ENCODE measurements around the gene S100A4.
"Not testable (repeated sequence)": the region's sequence is repeated elsewhere in the genome, so short reads cannot be mapped to it uniquely, and the experiment has no call there.

Gene S100A4

DNA sequence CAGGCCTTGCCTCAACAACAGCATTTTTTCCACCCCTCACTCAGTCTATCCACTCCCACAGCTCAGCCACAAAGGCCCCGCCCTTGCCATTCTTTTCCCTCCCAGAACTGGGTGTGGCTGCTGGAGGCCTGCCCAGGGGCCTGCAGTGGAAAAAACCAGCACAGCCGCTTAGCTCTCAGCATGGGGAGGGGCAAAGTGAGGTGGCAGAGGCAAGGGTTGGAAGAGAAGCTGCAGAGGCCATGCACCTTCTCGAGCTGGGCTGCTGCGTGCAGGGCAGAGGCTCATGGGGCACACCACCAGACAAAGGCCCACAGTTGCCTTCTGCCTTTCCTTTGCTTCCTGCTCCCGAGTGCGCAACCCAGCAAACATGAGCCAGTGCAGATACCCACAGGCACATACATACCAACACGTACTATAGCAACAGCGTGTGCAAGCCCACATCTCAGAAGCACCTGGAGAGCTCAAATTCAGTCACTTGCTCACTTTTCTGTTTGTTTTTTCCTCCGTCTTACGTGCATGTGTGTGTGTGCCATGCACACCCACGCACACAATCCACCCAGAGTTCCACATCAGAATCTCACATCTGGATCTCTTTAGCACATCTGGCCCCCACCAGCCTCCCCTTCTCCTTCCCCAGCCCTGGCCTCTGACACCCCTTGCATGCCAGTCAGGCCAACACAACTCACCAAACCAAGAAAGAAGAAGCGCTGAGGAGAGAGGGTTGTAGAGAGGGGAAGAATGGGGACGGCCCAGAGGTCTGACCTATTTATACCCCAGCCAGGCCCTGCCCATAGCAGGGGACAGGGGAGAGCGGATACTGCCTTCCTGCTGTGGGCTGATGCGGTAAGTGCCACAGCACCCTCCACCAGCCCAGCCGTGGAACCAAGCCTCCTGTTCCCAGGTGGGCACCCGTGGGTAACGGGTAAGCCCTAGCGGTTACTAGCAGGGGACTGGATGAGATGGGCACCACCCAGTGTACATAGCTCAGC, at the start of gene S100A4:
S100A4 (minus strand) TSS at position 740 of the 989 bp plus-strand sequence. CDS start 1,012 bp downstream, outside the sequence.
- peak; percentile 93 to 94 for DNase-seq

DNA sequence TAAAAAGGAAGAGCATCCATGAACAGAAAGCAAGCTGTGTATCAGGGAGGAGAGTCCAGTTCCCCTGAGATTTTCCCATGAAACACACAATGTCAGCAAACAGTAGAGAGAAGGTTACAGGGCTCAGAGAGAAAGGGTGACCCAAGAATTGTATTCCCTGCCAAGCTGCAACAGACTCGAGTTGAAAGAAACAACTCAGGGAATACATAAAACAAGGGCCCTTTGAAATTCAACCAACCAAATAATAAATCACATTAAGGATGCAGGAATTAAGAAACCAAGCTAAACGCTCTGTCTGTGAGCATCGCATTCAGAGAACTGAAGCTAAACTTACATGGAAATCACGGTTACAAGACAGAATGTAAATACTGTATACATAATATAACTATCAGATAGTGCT, 47.1 kb upstream of the S100A4 start:
- no peak for DNase-seq

DNA sequence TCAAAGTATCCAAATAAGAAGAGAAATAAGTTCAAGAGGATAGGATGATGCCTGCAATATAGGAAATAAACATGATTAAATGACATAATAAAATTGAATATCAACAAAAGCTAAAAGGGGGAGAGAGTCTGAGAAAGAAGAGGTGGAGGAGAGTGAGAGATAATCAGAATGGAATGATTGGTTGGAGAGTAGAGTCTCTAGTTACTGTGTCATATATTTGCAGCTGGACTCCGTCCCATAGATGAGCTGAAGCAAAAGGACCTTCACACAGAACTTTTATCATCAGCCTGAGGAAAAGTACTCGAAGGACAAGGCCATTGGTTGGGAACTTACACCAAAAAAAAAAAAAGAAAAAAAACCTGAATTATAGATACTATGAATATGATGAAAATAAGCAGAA, 42.9 kb upstream of the S100A4 start:
- DNase-seq: no peak

DNA sequence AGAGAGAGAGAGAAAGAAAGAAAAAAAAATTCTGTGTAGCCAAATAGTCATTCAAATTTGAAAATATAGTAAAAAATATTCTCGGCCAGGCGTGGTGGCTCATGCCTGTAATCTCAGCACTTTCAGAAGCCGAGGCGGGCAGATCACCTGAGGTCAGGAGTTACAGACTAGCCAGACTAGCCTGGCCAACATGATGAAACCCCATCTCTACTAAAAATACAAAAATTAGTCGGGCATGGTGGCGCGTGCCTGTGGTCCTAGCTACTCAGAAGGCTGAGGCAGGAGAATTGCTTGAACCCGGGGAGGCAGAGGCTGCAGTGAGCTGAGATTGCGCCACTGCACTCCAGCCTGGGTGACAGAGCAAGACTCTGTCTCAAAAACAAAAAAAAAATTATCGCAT, 42.4 kb upstream of the S100A4 start:
- DNase-seq: not testable (repeated sequence)

DNA sequence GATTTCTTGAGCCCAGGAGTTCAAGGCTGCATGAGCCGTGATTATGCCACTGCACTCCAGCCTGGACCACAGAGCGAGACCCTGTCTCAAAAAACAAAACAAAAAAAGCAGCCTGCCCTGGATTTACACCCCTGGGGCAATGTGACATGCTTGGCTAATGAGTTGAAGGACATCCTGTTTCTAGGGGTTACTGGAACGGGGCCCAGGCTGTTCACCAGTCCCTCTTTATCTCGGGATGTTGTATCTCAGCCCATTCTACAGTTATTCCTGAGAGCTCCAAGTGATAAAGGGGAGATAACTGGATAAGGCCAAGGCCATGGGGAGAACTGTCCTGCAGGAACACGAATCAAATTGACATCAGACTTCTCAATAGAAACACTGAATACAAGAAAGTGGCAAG, 41.7 kb upstream of the S100A4 start:
- DNase-seq: no peak

DNA sequence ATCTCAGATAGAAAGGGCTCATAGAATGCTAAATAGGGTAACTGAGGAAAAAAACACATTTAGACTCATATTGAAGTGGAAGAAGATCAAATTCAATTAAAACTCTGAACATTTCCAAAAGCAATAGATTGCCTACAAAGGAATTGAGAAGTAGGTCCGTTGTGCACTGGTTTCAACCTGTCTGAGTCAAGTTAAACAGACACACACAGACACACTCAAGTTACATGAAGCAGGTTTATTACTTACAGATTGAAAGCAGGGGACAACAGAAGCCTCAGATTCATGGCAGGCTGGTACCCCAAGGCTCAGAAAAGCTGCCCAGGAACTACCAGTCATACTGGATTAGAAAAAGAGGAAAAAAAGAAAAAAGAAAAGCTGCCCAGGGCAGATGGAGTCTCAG, 40.7 kb upstream of the S100A4 start:
- DNase-seq: no peak

DNA sequence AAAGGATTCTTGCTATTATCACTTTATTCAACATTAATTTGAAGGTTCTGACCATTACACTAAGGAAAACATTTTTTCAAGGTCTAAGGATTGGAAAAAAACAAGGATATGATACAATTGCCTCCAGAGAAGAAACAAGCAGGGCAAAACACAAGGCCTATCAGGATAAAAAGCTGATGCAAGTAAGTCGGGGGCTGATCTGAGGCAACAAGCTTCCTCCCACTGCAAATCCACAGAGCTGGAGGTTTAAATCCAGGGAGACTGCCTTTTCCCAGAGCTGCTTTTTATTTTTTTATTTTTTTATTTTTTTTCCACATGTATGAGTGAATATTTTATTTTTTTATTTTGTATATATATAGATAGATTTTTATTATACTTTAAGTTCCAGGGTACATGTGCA, 39.4 kb upstream of the S100A4 start:
- DNase-seq: no peak

DNA sequence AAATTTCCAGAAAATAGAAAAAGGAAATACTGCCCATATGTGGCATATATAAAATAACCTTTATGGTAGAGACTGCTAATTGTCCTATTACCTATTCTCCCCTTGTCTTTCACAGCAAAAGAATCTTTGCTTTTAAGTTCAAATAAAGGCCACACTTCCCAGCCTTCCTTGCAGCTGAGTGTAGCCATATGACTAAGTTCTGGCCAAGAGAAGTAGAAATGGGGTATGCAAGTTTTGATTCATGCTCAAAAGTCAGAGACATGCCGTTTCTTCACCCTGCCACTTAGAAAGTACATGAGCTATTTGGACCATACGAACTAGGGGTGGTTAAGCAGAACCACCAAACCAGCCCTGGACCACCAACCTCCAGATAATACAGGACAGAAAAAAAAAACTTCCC, 38.4 kb upstream of the S100A4 start:
- DNase-seq: no peak

DNA sequence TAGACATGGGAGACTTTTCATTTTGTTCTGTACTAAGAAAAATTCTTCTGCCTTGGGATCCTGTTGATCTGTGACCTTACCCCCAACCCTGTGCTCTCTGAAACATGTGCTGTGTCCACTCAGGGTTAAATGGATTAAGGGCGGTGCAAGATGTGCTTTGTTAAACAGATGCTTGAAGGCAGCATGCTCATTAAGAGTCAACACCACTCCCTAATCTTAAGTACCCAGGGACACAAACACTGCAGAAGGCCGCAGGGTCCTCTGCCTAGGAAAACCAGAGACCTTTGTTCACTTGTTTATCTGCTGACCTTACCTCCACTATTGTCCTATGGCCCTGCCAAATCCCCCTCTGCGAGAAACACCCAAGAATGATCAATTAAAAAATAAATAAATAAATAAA, 37.9 kb upstream of the S100A4 start:
- DNase-seq: not testable (repeated sequence)

DNA sequence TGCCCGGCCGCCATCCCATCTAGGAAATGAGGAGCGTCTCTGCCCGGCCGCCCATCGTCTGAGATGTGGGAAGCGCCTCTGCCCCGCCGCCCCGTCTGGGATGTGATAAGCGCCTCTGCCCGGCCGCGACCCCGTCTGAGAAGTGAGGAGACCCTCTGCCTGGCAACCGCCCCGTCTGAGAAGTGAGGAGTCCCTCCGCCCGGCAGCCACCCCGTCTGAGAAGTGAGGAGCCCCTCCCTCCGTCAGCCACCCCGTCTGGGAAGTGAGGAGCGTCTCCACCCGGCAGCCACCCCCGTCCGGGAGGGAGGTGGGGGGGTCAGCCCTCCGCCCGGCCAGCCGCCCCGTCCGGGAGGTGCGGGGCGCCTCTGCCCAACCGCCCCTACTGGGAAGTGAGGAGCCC, 37.2 kb upstream of the S100A4 start:
- DNase-seq: not testable (repeated sequence)

DNA sequence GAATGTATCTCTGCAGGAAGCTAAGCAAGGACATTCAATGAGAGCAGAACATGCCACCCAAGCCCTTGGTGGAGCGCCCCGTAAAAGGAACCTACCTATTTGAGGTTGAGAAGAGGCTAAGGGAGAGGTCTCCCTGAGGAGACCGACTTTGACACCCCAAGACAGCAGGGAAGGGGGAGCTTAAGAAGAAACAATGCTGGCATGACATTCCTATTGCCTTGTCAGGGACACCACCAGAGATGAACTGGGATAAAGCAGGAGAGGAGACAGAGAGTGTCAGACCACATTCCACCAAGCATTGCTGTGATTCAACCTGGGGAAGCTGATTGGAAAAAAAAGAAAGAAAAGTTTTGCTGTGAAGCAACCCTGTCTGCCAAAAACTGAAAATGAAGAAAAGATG, 33.3 kb upstream of the S100A4 start:
- DNase-seq: no peak

DNA sequence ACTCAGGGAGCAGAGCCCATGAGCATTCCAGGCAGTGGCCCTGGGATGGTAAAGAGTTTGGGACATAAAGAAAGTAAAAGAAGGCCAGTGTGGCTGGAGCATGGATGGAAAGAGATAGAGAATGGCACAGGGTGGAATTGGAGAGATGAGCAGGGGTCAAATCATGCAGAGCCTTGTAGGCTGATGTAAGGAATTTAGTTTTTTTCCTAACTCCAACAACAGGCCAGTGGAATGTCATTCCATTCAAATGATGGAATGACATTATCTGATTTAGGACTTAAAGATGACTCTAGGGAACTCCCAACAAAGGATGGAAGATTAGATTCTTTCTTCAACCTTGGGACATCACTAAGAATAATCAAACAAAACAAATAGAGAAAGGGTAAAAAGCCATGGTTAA, 32.9 kb upstream of the S100A4 start:
- DNase-seq: no peak

DNA sequence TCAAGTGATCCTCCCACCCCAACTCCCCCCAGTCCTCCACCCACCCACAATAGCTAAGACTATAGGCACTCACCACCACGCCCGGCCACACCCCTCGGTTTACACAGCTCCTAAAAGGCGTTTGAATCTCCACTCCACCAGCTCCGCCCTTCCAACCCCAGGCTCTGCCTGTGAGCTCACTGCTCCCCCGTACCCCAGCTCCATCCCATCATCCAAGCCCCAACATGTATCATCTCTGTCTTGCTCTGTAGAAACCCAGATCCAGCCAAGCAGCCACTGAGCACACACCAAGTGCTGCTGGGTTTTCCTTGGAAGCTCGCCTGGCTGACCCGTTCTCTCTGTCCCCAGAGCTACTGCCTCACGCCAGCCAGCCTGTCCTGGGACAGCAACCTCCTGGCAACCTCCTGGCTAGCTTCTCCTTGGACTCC, 32.0 kb upstream of the S100A4 start:
- no peak for DNase-seq

DNA sequence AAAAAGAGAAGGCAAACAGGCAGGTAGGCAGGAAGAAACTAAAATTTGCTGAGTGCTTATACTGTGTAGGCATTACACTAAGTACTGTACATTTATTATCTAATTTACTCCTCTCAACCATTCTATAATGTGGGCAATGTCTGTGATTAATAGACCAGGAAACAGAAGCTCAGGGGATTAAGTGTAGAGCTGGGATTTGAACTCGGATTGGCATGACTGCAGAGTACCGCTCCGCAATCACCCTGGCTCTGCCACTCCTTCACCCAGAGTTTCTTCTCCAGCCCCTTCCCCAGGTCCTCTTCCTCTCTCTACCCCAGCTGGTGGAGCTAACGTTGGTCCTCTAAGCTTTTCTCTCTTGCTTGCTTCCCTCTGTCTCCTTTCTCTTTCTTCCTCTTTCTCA, 31.5 kb upstream of the S100A4 start:
- no peak for DNase-seq

DNA sequence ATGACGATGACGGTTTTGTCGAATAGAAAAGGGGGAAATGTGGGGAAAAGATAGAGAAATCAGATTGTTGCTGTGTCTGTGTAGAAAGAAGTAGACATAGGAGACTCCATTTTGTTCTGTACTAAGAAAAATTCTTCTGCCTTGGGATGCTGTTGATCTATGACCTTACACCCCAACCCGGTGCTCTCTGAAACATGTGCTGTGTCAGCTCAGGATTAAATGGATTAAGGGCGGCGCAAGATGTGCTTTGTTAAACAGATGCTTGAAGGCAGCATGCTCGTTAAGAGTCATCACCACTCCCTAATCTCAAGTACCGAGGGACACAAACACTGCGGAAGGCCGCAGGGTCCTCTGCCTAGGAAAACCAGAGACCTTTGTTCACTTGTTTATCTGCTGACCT, 29.9 kb upstream of the S100A4 start:
- DNase-seq: not testable (repeated sequence)

DNA sequence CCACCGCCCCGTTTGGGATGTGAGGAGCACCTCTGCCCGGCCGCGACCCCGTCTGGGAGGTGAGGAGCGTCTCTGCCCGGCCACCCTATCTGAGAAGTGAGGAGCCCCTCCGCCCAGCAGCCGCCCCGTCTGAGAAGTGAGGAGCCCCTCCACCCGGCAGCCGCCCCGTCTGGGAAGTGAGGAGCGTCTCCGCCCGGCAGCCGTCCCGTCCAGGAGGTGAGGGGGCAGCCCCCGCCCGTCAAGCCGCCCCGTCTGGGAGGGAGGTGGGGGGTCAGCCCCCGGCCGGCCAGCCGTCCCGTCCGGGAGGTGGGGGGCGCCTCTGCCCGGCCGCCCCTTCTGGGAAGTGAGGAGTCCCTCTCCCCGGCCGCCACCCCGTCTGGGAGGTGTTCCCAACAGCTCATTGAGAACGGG, 29.5 kb upstream of the S100A4 start:
- DNase-seq: not testable (repeated sequence)

DNA sequence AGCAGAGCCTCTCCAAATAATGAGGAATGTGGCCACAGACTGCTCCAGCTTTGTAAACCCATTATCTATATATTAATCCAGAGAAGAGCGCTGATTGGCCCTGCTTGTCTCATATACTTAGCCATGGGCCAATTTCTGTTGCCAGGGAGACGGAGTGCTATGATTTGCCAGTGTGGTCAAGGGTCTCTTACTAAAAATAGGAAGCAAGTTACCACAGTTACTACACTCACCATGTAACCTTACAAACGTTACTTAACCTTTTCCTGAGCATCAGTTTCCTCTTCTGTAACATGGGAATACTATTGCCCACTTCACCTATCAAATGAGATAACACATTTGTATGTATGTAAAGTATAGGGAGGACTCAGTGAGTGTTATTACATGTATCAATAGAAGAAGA, 27.7 kb upstream of the S100A4 start:
- no peak for DNase-seq

DNA sequence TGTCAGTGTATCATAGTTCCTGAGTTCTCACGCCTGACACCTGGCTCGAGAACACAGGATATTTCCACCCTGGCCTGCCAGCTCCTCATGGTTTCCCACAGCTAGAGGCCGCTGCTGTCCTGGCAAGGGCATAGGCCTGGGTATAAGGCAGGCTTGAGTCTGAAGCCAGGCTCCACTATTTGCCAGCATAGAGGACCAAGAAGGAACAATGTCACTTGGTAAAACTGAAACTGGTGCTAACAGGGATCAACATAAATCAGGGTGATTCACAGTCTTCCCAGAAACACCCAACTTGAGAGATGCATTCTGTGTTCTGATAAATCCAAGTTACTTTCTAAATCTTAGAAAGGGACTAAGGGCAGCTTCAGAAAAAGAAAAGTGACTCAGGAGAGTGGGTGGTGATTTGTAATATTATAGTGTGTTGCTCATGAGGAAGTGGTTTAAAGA, 27.0 kb upstream of the S100A4 start:
- DNase-seq: peak; percentile 59 to 66

DNA sequence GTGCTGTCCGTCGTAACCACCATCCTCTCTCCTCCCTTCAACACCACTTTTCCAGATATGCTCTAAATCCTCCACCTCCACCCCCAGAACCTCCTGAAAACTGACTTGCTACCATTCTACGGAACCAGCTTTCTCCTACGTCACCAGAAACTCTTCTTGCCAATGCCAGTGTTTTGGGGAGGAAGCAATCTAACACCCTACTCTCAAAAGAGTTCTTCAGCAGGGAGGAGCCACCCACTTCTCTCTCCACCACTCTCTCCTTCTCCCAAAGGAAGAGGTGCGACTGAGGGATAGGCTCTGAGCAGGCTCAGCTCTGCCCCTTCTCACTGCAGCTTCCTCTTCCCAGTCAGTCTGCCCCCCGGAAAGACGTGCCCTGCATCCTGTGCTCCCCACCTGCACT, 26.1 kb upstream of the S100A4 start:
- no peak for DNase-seq

DNA sequence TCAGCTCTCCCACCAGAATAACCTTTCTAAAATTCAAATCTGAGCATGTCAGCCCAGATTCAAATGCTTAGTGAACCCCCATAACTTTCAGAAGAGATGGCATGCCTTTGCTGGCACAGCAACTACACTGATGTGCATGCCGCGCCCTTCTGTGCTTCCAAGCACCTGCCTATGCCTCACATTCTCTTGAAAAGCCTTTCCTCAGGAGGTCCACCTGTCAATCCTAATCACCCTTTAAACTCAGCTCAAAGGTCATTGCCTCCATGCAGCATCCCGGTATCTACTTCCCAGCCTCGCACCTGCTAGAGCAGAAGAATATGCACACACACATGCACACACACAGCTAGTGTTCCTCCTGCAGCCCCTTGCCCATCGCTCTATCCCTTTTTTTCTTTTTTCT, 25.3 kb upstream of the S100A4 start:
- no peak for DNase-seq

DNA sequence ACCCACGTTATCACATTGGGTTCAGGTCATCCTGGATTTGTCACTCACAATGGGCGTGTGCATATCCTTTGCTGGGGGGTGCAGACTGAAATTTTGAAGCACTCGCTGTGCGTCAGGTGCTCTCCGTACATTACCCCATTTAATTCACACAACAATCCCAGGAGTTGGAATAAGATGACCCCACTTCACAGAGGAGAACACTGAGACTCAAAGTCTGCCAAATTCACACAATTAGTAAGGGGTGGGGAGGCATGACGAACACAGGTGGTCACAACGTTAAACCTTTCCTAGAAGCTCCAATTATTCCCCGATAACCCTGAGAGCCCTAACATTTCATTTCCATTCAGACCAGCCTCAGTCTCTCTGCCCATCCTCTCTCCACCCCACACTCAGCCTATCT, 23.9 kb upstream of the S100A4 start:
- DNase-seq: no peak

DNA sequence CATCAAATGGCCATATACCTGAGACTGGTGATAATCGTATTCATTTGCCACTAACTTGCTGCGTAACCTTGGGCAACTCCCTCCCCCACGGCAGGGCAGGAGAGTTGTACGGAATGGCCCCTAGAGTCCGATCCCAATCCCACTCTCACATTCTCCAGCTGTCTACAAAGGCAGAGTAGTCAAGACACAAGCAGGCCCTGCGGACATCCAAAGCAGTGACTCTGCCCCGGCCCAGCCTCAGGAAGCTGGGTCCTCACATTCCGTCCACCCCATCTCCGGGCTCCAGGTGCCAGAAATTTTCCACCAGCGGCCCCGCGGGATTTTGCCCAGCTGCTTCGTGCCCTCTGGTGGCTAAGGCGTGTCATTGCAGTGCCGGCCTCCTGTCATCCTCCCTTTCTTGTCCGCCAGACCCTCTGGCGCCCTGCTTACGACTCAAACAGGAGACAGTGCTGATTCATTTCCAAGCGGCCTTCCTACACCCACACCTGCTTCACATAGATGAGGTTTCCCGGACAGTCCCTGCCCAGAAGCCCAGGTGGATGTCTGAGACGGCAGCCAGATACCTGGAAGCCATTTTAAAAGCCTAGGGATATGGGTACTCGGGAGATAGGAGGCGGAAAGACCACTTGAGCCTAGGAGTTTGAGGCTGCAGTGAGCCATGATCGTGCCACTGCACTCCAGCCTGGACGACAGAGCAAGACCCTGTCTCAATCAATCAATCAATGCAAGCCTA, 22.9 kb upstream of the S100A4 start:
- peak; percentile 83 to 89 for DNase-seq

DNA sequence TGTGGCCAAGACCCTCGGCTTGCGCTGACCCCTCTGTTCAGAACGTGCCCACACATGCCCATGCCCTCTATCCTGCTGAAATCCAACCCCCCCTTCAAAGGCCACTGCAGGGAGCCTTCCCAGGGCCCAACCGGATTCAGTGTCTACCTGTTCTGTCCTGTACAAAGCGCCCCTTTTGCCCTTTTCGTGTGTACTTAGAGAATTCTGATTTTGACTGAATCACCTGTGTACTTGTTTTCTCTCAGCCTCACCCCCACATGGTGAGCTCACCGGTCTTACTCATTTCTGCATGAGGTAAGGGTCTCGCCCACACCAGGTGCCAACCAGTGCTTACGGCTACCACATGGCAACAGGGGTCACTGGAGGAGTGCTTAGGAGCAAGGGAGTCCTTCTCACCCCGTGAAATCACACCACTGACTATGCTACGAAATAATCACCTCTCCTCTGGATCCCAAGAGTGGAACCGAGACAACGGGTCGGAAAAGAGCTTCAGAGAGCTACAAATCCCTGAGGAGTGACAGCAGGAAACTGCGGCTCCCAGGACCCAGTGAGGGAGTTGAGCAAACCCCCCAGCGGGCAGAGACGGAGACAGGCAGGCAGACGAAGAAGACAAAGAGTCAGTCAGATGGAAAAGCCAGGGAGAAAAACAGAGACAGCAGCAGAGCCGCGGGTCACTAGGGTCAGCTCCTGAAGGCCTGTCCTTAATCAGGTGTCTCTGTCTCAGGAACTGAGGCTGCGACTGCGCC, 22.2 kb upstream of the S100A4 start:
- peak; percentile 52 to 53 for DNase-seq
